Activated CD4-positive, alpha-beta T cell treated with anti-CD3 and anti-CD28 coated beads, Interleukin-2, amount 50 U/mL, for 4 hours (primary cell): ENCODE results near the gene PALD1.

Experiments used
- DNase-seq, 2 experiments: peaks; one replicate each; pipeline ENCODE4 v3.0.0-alpha.2; 2020

PALD1 gene

DNA sequence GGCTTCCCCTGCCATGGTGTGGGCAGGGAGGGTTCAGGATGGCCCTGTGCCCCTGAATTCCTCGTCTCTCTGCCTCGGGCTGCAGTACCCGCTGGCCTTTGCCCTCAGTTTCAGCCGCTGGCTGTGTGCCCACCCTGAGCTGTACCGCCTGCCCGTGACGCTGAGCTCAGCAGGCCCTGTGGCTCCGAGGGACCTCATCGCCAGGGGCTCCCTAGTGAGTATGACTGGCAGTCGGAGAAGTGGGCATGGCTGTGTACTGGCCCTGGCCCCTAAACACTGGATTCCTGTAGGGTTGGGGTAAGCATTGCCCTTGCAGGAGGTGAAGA lies 59.6 kb downstream of the PALD1 start:
- no peak for DNase-seq

DNA sequence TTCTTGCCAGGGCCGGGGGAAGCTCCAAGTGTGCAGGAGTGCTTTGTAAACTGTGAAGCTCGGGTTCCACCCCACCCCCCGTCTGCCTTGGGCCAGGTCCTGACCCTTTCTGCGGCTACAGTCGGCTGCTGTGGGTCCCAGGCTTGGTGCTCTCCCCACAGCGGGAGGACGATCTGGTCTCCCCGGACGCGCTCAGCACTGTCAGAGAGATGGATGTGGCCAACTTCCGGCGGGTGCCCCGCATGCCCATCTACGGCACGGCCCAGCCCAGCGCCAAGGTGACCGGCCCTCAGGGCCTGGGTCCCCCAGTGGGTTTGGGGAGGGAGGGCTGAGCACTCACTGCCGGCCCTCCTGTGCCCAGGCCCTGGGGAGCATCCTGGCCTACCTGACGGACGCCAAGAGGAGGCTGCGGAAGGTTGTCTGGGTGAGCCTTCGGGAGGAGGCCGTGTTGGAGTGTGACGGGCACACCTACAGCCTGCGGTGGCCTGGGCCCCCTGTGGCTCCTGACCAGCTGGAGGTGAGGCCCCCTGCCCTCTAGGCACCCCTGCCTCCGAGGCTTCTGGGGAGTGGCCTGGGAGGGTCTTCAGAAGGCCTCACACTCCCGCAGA lies 60.3 kb downstream of the PALD1 start:
- DNase-seq, result no peak

DNA sequence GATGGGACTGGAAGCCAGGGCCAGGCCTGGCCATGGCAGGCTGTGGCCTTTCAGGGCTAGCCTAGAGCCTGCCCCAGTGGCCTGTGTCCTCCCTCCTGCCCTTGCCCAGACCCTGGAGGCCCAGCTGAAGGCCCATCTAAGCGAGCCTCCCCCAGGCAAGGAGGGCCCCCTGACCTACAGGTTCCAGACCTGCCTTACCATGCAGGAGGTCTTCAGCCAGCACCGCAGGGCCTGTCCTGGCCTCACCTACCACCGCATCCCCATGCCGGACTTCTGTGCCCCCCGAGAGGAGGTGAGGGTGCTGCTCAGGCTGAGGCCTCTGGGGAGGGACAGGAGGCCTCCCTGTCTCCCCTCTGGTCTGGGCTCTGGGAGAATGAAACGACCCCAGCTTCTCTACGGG lies 60.9 kb downstream of the PALD1 start:
- no peak for DNase-seq

DNA sequence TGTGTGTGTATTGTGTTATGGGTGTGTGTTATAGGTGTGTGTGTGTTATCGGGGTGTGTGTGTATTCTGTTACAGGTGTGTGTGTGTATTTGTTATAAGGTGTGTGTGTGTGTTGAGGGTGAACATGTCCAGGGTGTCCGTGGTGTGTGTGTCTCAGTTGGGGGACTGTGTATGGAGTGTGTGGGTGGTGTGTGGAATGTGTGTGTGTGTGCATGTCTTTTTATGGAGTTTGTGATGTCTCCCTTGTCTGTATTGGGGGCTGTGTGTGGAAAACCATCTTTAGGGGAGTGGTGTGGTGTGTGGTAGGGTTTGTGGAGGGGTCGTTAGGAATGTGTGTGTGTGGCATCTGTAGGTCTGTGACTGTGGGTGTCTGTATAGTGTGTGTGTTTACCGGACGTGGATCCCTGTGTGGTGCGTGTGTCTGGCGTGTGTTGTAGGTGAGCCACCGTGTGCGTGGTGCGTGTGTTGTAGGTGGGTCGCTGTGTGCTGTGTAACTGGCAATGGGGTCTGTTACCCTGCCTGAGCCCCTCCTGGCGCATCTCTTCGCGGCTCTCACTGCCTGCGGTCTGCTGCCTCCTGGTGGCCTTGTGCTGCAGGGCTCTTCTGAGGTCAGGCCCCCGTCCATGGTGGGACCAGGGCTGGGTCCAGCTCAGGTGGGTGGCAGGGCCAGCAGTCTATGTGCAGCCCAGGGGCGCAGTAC lies 61.7 kb downstream of the PALD1 start:
- DNase-seq, result peak; percentile 7 to 15

DNA sequence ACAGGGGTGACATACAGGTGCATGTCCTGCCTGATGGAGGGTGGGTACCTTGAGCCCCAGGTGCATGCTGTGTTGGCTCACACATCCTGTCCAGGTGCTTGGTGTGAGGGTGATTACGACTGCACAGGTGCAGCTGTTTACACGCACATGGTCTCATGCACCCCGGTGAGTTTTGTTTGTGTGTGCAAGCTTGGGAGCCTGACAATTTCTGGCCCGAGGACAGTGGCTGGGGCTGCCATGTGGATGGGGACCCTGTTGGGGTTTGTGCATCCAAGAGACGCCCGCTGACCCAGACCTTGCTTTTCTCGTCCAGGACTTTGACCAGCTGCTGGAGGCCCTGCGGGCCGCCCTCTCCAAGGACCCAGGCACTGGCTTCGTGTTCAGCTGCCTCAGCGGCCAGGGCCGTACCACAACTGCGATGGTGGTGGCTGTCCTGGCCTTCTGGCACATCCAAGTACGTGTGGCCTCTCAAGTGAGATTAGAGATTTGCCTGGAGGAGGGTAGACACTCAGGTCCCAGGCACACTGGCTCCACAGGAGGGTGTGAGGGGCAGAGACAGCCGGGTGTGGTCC lies 62.3 kb downstream of the PALD1 start:
- no peak for DNase-seq

DNA sequence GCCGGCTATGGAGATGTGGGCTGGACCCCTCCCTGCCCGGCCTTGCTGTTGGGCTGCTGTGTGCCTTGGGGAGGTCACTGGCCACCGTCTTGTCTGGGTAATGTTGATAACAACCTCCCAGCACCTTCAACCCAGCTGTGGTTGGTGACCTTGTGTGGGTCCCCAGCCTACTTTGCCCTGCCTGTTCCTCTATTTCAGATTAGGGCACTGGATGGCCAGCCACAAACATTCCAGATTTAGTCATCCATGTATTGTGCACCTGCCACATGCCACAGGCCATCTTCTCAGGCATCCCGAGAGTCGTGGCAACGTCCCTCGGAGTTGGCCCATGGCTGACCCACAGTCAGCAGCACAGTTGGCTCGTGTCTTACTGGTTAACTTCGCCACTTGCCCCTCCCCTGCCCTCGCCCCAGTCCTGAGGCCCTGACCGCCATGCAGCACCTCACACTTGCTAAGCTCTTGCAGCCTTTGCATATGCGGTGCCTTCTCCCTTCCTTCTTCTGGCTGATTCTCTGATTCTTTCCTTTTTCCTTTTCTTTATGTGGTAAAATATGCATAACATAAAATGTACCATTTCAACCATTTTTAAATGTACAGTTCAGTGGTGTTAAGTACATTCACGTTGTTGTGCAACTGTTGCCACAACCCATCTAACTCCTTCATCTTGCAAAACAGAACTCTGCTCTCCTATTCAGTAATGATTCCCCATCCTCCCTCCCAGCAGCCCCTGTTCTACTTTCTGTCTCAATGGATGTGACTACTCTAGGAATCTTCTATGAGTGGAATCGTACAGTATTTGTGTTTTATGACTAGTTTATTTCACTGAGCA lies 63.4 kb downstream of the PALD1 start:
- DNase-seq, result no peak

DNA sequence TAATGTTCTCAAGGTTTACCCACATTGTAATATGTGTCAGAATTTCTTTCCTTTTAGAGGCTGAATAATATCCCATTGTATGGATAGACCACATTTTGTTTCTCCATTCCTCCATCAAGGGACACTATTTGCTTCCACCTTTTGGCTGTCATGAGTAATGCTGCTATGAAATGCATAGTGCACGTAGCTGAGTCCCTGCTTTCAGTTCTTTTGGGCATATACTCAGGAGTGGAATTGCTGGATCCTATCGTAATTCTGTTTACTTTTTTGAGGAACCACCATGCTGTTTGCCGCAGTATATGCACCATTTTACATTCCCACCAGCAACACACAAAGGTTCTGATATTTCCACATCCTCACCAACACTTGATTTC lies 64.0 kb downstream of the PALD1 start:
- DNase-seq, result no peak

DNA sequence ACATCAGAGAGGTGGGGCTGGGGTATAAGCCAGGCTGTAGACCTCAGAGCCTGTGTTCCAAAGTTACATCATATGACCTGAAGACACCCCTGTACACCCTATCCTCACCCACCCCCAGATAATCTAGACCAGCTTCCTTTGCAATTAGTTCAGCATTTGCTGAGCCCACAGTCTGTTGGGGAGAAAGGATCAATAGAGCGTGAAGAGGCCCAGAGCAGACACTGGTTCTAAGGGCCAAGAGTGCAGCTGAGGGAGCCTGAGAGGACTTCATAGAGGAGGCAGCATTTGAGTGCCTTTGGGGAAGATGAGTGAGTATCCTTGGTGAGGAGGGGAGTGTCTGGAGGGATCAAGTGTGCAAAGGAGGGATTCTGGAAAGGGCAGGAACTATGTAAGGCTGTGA lies 65.3 kb downstream of the PALD1 start:
- no peak for DNase-seq

DNA sequence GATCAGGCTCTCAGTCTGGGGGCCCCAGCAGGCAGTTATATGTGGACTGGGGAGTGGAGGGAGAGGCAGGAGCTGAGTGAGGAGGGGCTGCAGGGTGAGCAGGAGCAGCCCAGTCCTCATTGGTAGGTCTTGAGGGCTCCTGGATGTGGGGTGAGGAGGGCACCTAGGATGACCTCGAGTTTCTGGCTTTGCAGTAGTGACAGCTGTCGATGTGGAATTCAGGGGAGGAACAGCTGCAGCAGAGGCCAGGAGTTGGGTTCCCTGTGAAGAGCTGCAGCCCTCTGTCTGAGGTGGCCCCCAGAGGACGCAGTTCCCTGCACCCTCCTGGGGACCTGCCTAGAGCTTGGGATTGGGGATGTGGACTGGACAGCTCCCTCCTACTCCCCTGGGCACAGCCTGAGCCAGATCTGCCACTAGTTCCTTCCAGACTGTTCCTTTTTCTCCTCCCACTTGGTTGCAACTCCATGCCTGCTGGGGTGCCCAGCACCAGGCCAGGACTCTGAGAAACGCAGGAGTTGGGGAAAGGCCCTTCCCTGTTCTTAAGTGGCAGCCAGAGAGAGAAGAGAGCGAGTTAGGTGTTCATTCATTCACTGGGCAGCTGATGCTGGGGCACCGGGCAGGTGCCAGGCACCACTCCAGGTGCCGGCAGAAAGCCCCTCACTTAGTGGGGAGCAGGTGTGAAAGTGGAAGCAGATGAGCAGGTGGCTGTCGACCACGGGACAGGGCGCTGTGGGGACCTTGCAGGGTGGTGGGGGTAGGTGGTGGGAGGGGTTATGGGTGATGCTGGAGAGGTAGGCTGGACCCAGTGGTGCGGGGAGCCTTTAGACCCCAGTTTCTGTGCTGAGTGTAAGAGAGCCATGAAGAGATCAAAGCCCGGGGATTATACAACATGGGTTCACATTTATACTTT lies 66.1 kb downstream of the PALD1 start:
- no peak for DNase-seq

DNA sequence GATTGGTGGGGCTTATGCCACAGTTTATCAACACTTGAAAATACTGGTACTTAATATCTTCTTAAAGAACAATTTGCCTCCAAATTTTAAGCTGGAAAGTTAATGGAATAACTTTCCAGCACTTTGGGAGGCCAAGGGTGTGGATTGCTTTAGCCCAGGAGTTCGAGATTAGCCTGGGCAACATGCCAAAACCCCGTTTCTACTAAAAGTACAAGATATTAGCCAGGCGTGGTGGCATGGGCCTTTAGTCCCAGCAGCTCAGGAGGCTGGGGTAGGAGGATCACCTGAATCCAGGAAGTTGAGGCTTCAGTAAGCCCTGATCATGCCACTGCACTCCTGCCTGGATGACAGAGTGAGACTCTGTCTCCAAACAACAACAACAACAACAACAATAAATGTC lies 68.0 kb downstream of the PALD1 start:
- DNase-seq, result no peak

DNA sequence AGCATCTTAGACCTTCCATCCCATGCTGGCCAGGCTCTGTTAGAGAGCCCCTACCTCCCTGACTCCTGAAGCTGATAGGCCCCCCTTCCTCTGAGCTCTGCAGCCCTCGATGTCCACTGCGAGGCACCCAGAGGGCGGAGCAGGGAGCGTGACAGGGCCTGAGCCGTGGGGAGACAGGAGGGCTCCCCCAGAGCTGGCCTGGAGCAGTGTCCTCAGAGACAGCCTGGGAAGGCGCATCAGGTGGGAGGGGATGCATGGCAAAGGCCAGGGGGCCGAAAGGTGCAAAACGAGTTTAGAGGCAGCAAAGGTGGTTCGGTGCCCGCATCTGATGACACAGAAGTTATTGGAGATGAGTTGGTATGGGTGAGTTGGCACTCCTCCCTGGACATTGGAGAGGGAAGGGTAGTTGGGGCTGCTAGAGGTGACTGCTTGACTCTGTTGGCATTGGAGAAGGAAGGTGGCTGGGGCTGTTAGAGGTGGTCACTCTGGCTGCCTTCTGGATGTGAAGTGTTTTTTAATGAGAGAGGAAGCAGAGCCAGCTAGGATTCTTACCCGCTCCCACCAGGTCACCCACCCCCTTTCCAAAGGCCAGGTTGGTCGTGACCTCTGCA lies 70.9 kb downstream of the PALD1 start:
- no peak for DNase-seq

DNA sequence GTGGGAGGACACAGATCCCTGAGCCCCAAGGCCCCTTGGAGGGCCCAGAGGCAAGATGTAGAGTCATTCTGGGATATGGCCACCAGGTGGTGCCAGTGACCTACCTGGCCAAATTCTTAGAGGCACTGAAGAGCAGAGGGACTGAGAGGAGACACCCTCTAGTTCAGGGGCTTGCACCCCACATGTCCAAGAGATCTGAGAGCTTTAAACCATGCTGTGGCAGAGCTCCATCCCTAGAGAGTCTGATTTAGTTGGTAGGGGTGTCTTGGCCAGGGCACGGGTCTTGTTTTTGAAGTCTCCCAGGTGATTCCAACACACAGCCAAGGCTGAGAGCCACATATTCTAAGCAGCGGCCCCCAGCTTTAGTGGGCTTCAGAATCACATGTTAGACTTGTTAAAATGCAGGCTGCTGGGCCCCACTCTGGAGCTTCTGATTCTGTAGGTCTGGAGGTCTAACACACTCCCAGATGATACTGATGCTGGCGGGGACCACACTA lies 71.4 kb downstream of the PALD1 start:
- DNase-seq, result peak; percentile 62 to 71

DNA sequence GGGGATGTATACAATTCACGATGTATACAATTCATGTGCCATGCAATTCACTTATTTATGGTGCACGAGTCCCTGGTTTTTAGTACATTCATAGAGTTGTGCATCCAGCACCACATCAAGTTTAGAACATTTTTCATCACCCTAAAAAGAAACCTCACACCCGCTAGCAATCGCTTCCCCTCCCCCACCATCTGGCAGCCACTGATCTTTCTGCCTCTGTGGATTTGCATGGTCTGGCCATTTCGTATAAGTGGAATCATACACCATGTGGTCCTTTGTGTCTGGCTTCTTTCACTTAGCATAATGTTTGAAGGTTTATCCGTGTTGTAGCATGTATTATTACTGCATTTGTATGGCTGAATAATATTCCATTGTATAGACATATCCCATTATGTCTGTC lies 71.9 kb downstream of the PALD1 start:
- DNase-seq, result no peak

DNA sequence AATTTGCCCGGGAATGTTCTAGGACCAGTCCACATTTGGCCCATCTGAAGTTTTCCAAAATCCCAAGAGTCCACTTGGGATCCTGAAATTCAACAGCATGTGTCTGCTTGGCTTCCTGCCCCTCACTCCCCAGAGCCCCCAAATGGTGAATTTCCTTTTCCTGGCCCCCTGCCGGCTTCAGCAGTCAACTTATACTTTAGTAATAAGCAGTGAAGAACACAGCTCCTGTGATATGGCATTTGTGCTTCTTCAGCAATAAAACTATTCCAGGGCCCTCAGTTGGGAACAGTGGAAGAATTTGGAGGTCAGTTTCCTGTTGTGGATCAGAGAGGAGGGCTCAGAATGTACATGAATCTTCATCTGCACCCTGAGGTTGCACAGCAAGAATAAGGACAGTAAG lies 72.9 kb downstream of the PALD1 start:
- no peak for DNase-seq

DNA sequence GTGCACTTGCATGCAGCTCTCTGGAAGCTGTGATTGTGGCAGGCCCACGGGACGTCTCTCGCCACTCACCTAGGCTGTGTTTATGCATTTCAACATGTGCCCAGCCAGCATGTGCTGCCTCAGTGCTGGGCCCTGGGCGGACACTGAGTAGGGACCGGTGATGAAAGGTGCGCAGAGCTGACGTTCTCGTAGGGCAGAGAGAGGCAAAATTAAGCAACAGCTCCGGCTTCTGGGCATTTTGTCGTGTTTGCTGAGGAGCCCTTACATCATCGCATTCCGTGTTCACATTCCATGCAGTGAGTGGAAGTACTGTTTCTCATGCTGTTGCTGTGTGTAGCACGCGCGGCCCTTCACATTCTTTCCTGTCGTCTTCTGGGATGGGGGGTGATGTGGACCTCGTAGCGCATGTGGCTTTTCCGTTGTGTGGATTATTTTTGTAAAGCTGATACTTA lies 73.4 kb downstream of the PALD1 start:
- no peak for DNase-seq

DNA sequence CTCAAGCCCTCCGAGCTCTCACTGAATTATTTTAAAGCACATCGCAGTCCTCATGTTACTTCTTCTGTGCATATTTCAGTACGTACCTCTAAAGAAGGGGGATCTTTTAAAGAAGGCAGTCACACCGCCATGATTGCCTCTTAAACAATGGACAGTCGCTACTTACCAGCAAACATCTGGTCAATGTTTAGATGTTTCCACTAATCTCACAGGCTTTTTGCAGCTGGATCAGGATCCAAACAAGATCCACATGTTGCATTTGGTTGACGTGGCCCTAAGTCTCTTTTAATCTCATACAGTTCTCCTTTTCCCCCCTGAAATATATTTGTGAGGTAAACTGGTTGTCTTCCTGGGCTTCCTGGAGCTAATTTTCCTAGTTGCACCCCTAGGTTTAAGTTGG lies 74.0 kb downstream of the PALD1 start:
- no peak for DNase-seq

DNA sequence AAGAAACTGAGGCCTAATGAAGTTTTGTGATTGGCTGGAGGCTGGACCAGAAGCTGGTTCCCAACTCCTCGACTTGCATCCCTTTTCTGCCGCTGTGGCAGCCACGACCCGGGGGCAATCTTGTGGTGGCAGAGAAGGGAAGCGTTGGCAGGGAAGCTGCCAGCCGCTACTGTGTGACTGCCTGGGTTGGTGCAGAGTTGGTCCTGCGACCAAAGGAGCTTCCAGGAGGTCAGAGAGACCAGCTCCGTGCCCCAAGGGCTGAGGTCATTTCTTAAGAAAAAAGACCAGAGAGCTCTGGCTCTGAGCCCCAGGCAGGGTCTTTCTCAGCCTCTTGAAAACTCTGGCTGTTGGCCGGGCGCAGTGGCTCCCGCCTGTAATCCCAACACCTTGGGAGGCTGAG lies 76.8 kb downstream of the PALD1 start:
- DNase-seq, result no peak

DNA sequence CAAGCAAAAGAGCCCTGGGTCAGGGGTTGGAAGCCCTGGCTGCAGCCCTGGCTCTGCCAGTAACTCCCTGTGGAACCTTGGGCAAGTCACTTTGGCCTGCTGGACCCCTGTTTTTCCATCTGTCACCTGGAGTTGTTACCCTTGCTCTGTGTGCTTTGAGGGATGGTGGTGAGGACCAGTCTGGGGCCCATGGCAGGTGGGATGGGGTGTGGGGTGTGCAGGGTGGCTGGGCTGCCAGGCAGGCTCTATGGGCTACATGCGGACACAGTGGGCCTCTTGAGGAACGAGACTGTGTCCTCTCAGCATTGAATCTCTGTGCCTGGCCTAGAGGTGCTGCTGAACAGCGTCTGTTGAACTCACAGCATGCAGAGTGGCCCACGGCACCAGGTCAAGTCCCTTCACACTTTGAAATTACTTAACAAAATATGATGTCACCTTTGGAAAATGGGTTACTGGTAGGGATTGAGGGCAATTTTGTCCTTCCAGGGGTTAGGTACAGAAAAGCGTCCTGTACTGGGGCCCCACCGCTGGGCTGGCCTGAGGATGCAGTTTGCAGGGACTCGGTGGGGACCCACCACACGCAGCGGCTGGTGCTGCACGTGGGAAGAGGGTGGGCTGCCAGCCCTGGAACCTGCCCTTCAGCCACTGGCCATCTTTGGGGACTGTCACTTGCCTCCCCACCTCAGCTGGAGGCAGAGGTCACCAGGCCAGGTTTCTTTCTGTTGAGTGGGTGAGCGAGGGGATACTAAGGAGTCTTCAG lies 78.7 kb downstream of the PALD1 start:
- DNase-seq, result no peak

DNA sequence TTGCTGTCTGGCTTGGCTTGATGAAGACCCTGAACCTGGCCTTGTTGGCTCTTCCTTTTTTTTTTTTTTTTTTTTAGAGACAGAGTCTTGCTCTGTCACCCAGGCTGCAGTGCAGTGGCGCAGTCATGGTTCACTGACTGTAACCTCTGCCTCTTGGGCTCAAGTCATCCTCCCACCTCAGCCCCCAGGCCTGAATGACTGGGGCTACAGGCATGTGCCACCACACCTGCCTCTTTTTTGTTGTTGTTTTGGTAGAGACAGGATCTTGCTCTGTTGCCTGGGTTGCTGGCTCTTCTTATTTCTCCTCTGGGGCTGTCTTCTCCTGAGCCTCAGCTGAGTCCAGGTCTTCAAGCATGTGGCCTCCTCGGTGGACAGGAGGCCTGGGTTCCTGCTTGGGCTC lies 79.3 kb downstream of the PALD1 start:
- no peak for DNase-seq

DNA sequence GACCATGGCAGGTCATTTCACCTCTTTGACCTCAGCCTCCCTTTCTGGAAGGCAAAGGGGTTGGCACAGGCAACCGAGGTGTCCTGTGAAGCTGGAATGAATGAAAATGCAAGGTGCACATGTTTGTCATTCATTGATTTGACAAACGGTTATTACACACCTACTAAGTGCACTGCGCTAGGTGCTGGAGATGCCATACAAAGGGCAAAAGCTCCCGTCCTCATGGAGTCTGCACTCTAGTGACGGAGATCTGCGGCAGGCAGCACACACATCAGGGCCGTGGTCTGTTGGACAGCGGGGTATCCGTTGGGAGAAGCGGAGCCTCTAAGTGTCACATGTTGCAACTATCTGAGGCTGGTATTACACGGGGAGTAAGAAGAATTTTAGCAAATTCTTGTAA lies 79.7 kb downstream of the PALD1 start:
- no peak for DNase-seq
